Small intestine (tissue), 7 donors: Measurements from ENCODE around the gene IGFBP4. TPM values are rescaled to one million over a fixed set of nuclear protein-coding genes. Genes with fewer than 3 reads are reported as not detected.
A peak's percentile ranks its signal among the peaks of the same experiment; 100 is the strongest.

Experiments used
- DNase-seq, 2 donors: peaks; one replicate each; pipeline versions ENCODE4 v3.0.0 to v3.0.0-alpha.2; 2013
- FAIRE-seq: peaks from 2 replicates; lab custom pipeline; 2012; peaks lifted over from hg19 to GRCh38; lab: Jason Lieb, UNC
- H3K27ac ChIP-seq, 3 donors: one replicate each; pipeline ENCODE4 v1.5.1; 2013; ENCODE audit warnings: low read length in 2 of 3, mild to moderate bottlenecking in 2 of 3, control low read depth in 1 of 3, inconsistent platforms in 1 of 3, low read depth in 1 of 3, moderate library complexity in 1 of 3
- H3K27me3 ChIP-seq, 3 donors: one replicate each; pipeline ENCODE4 v1.6.1; 2013; ENCODE audit warnings: low read length in 3 of 3, inconsistent platforms in 1 of 3; ENCODE audit not compliant: control insufficient read depth in 3 of 3, insufficient read depth in 3 of 3
- H3K36me3 ChIP-seq, 3 donors: one replicate each; pipeline ENCODE4 v1.6.1; 2013; ENCODE audit warnings: low read length in 3 of 3, inconsistent platforms in 1 of 3, low read depth in 1 of 3, mild to moderate bottlenecking in 1 of 3, moderate library complexity in 1 of 3; ENCODE audit not compliant: control insufficient read depth in 3 of 3, insufficient read depth in 2 of 3
- H3K4me1 ChIP-seq, 3 donors: one replicate each; pipeline ENCODE4 v1.6.1; 2013; ENCODE audit warnings: low read length in 2 of 3, inconsistent platforms in 1 of 3, low read depth in 1 of 3, mild to moderate bottlenecking in 1 of 3, moderate library complexity in 1 of 3; ENCODE audit not compliant: control insufficient read depth in 3 of 3, insufficient read depth in 2 of 3
- H3K4me3 ChIP-seq, 3 donors: one replicate each; pipeline ENCODE4 v1.5.1; 2013; ENCODE audit warnings: low read length in 3 of 3, control low read depth in 1 of 3, inconsistent platforms in 1 of 3, low read depth in 1 of 3, mild to moderate bottlenecking in 1 of 3, moderate library complexity in 1 of 3
- H3K9me3 ChIP-seq, 2 donors: one replicate each; pipeline ENCODE4 v1.6.1; 2013; ENCODE audit warnings: low read depth in 1 of 2, low read length in 1 of 2; ENCODE audit not compliant: control insufficient read depth in 2 of 2, insufficient read depth in 1 of 2
- WGBS, 3 donors: extraction: QIAGEN DNeasy Blood & Tissue Kit; methylation state at CpG; one replicate each; pipeline ENCODE4 v1.1.7; 2013; 5-methylcytosine and 5-hydroxymethylcytosine counted together
- polyA plus RNA-seq, 4 donors: library from polyadenylated mRNA; stranded (reverse) in 3 of 4; unstranded in 1 of 4; fragments of 200-250 nt in 3 of 4; fragments of 120-200 nt in 1 of 4; gene quantifications; one replicate each; pipeline versions ENCODE4 v1.2.1 to v1.2.3, GENCODE V29; 2013
- donor health status: healthy with polysubstance abuse.
- donor health status: control.
- donor health status: control.
- donor health status: Bipolar disorder and iron deficiency.
- donor health status: healthy.

The IGFBP4 gene
- polyA plus RNA-seq, 4 donors, result 19.2 to 282 (median 40.1) TPM

DNA sequence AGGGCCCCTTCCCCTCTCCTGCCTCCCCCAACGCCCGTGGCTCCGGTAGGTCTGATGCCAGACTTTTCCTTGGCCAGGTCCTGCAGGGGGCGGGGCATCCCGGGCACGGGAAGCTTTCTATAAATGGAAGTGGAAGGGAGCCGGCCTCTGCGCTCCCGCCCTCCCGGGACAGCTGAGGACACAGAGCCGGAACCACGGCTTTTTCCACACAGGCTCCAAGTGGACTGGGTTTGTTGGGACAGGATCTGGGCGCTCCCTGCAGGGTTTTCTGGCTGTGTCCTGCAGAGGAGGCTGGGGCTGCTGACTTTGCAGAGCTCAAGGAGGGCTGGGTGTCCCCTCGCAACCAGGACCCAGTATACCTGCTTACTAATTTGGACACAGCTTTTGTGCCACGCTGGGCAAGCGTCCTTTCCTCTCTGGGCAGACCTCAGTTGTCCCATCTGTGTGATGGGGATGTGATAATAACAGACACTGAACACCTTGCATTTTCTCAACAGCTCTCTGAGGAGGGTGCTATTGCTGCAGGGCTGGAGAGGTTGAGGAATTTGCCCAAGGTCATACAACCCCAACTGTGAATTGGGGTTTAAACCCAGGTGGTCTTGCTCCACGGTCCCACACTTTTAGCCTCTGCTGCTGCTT, 56.4 kb downstream of the IGFBP4 start:
- H3K27ac ChIP-seq, result peak overlapping the region in 1 of 3 donors; percentile 9
- peaks cover 0 to 12% (median 2%) of the 10 kb centered on the region in 3 donors for H3K4me1 ChIP-seq
- no peak overlapping the region for H3K4me3 ChIP-seq
- peaks cover 0 to 7% (median 0%) of the 10 kb centered on the region in 3 donors for H3K27me3 ChIP-seq
- DNase-seq (peak; percentile 79 to 88), FAIRE-seq (no peak)
- 14 to 24% (median 17%) methylated on average over 17 of the region's 17 CpGs for WGBS, 3 donors
- no peaks in the 10 kb centered on the region for H3K9me3 ChIP-seq
- H3K36me3 ChIP-seq, result no peaks in the 10 kb centered on the region

DNA sequence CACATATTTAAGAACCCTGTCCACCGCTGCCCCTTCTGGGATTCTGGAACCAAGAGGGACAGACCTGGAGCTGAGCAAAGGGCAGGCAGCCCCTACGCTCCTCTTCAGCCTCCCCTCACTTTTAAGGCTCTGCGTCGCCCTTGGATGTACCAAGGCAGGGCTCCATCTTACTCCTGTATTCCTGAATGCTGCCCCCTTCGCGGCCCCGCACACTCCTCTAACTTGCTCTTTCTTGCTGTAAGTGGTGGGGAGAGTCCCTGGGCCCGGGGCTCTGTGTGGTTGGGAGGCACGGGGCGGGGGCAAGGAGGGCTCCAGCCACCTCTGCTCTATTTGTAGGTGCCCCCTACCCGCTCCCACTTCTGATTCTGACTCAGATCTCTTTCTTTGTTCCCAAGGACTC, 56.9 kb downstream of the IGFBP4 start:
- FAIRE-seq (no peak), DNase-seq (no peak)
- Histone ChIP-seq H3K27me3 (peaks cover 0 to 7% (median 0%) of the 10 kb centered on the region in 3 donors), H3K27ac (no peak overlapping the region), H3K36me3 (no peaks in the 10 kb centered on the region), H3K4me1 (peaks cover 0 to 12% (median 2%) of the 10 kb centered on the region in 3 donors), H3K4me3 (no peak overlapping the region), H3K9me3 (no peaks in the 10 kb centered on the region)
- 78 to 87% (median 81%) methylated on average over 11 of the region's 11 CpGs for WGBS, 3 donors

DNA sequence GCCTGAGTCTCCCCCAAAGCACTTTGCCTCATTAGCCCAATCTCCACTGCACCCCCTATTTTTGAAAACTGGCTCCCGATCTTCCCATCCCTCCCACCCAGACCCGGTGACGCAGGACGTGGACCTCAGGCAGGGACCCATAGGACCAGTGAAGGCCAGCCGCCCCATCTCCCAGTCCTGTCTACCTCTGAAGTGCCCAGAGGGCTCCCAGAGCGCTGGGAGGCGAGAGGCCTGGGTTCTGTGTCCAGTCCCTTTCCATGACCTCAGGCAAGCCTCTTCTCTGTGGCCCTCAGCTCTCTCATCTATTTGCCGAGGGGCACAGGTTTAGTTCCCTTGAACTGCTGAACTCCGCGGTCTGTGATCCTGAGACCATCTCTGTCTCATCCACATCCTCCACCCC, 57.5 kb downstream of the IGFBP4 start:
- 86 to 92% (median 86%) methylated on average over 10 of the region's 10 CpGs for WGBS, 3 donors
- Histone ChIP-seq H3K9me3 (no peaks in the 10 kb centered on the region), H3K27me3 (peaks cover 0 to 7% (median 0%) of the 10 kb centered on the region in 3 donors), H3K4me1 (peaks cover 0 to 12% (median 2%) of the 10 kb centered on the region in 3 donors), H3K4me3 (no peak overlapping the region), H3K36me3 (no peaks in the 10 kb centered on the region), H3K27ac (no peak overlapping the region)
- no peak for FAIRE-seq
- DNase-seq, result no peak

DNA sequence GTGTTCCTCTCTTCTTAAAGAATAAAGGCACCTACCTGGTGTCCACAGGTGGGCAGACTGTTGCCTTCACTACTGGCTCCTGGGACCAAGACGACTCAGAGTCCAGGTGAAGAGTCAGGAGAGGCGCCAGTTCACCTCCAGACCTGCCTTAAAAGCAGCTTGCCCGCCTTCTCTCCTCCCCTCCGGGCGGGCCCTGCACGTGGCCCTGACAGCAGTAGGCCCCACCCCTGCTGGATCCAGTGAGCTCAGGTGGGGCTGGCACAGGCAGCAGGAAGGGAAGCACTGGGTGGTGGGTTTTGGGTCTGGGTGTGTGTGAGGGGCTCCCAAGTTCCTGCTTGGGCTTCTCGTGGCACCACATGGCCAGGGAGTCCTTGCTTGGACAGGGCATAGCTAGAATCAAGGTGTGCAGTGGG, 58.3 kb downstream of the IGFBP4 start, which contains the start of gene TNS4:
Gene TNS4, minus strand, starts transcription at position 125 of the 413 bp plus-strand sequence. CDS start 5,198 bp downstream, outside the sequence.
- H3K9me3 ChIP-seq, result no peaks in the 10 kb centered on the region
- H3K27me3 ChIP-seq, result peaks cover 0 to 7% (median 0%) of the 10 kb centered on the region in 3 donors
- no peaks in the 10 kb centered on the region for H3K36me3 ChIP-seq
- H3K27ac ChIP-seq, result no peak within 1 kb of the TSS
- WGBS, 3 donors, result 23 to 65% (median 41%) methylated on average over 7 of the region's 7 CpGs
- DNase-seq (peak; percentile 51 to 80), FAIRE-seq (no peak)
- H3K4me1 ChIP-seq, result peaks cover 0 to 12% (median 2%) of the 10 kb centered on the region in 3 donors
- H3K4me3 ChIP-seq, result no peak within 1 kb of the TSS

DNA sequence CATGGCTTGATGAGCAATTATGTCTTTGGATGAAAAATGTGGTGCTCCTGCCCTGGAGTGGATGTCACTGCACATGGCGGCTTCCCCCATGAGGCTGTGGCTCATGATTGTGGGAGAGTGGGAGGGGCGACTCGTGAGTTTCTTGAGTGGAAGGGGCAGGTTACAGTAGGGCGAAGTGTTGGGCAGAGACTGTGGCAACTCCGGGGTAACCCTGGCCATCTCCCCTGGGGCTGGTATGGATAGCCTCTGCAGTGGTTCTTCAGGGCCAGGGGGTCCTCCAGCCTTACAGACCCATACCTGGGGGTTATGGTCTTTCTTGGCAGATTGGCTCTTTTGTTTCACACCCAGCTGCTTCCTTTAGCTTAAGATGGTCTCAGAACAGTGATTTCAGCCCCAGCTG, 59.5 kb downstream of the IGFBP4 start:
- 95 to 96% (median 96%) methylated on average over 5 of the region's 5 CpGs for WGBS, 3 donors
- DNase-seq (no peak), FAIRE-seq (no peak)
- Histone ChIP-seq H3K4me3 (no peak overlapping the region), H3K36me3 (no peaks in the 10 kb centered on the region), H3K27ac (no peak overlapping the region), H3K27me3 (peaks cover 0 to 7% (median 0%) of the 10 kb centered on the region in 3 donors), H3K9me3 (no peaks in the 10 kb centered on the region), H3K4me1 (peaks cover 0 to 12% (median 2%) of the 10 kb centered on the region in 3 donors)

DNA sequence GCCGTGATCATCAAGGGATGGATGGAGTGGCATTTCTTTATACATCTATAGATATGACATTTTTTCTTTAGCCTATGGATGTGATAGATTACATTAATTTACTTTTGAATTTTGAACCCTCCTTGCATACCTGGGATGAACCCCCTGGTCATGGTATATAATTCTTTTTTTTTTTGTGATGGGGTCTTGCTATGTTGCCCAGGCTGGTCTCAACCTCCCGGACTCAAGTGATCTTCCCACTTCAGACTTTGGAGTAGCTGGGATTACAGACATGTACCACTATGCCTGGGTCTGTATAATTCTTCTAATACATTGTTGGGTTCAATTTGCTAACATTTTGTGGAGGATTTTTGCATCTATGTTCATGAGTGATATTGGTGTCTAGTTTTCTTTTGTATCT, 59.9 kb downstream of the IGFBP4 start:
- 94% methylated on average over 2 of the region's 2 CpGs for WGBS, 3 donors

DNA sequence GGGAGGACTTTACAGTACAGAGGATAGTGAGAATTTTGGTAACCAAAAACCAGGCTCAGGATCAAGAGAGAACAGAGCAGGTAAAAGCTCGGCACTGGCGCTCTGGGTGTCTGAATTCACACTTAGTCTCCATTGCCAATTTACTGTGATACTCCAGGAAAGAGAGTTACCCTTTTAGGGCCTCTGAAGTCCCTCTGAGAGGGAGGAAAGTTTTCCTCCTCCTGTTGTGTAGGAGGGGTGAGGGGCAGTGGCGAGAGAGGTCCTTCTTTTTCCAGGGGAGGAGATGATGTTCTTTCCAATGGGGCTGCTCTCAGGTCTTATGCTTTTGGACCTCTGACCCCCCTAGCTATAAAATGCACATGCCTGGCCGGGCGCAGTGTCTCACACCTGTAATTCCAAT, 63.5 kb downstream of the IGFBP4 start:
- Histone ChIP-seq H3K27ac (no peak overlapping the region), H3K4me3 (no peak overlapping the region), H3K9me3 (no peaks in the 10 kb centered on the region), H3K36me3 (no peaks in the 10 kb centered on the region), H3K27me3 (no peaks in the 10 kb centered on the region), H3K4me1 (no peaks in the 10 kb centered on the region)
- no peak for FAIRE-seq
- 71 to 79% (median 78%) methylated on average over 5 of the region's 5 CpGs for WGBS, 3 donors
- DNase-seq, result no peak

More for the DNA sequence above, 59.9 kb downstream of the IGFBP4 start:
- H3K9me3 ChIP-seq, result no peaks in the 10 kb centered on the region
- FAIRE-seq (no peak), DNase-seq (no peak)
- H3K27ac ChIP-seq, result no peak overlapping the region
- H3K4me3 ChIP-seq, result no peak overlapping the region
- H3K36me3 ChIP-seq, result no peaks in the 10 kb centered on the region
- peaks cover 0 to 7% (median 0%) of the 10 kb centered on the region in 3 donors for H3K27me3 ChIP-seq
- peaks cover 0 to 12% (median 2%) of the 10 kb centered on the region in 3 donors for H3K4me1 ChIP-seq
